Gastrocnemius medialis (tissue), 4 donors: ENCODE results near the gene METAP1D.

ENCODE experiments used
- CTCF ChIP-seq, 5 experiments: fragments of 450-650 bp in 3 of 5; fragments of 200-600 bp in 2 of 5; sonication (generic) in 2 of 5; IDR thresholded peaks in 4 of 5; conservative IDR thresholded peaks in 1 of 5; 1 replicate in 4 of 5; 2 replicates in 1 of 5; pipeline ENCODE4 v1.5.1; 2016 to 2019; ENCODE audit warnings: antibody characterized with exemption in 5 of 5, mild to moderate bottlenecking in 3 of 5, moderate library complexity in 3 of 5
- POLR2A ChIP-seq, 2 donors: fragments of 450-650 bp; IDR thresholded peaks; one replicate each; pipeline ENCODE4 v1.6.1; 2017; ENCODE audit warnings: antibody characterized with exemption in 2 of 2, mild to moderate bottlenecking in 2 of 2, moderate library complexity in 2 of 2

GRCh38 chr2:172081221-172082022, 81.7 kb downstream of the METAP1D start:
- TF ChIP-seq CTCF (IDR thresholded peaks at IDR 0.05 in 4 of 5, conservative IDR thresholded peaks at IDR 0.05 in 1 of 5) (no peak), POLR2A (IDR thresholded peaks at IDR 0.05) (no peak)
